IMR-90 (cell line): ENCODE measurements around the gene PTPN5. TPM values are rescaled to one million over a fixed set of nuclear protein-coding genes. Genes with fewer than 3 reads are reported as not detected.

ENCODE experiments used
- ATAC-seq: fragments of 200-7000 bp; cut with Tn5 transposase; 2 replicates; pipeline ENCODE4 v1.9.1; 2020; ENCODE audit warnings: low read depth, mild to moderate bottlenecking, moderate library complexity
- BruUV-seq: library from RNA; stranded (reverse); fragments of 400-500 nt; replicated peaks from 2 replicates; lab custom pipeline; 2021; lab: Mats Ljungman, UMichigan
- CTCF ChIA-PET: fragments of 300-600 bp; formaldehyde crosslinking; extraction: SDS; loops from one replicate; lab custom pipeline; 2021; ENCODE audit warnings: antibody characterized with exemption; lab: Yijun Ruan, JAX
- POLR2A ChIA-PET: fragments of 300-600 bp; sonication (Branson Sonifier 250); formaldehyde crosslinking; loops from one replicate; lab custom pipeline; 2022; ENCODE audit warnings: antibody characterized with exemption; ENCODE audit not compliant: unreplicated experiment; lab: Charles Lee
- DNase-seq: peaks from one replicate; pipeline ENCODE4 v3.0.0; 2013
- H2AFZ ChIP-seq: replicated peaks from 2 replicates; pipeline ENCODE3; 2013; ENCODE audit warnings: low read length, mild to moderate bottlenecking; ENCODE audit not compliant: poor library complexity
- H2AK5ac ChIP-seq: 2 replicates; pipeline ENCODE4 v1.6.1; 2013; ENCODE audit warnings: low read depth, low read length, inconsistent platforms
- H2AK9ac ChIP-seq: replicated peaks from 2 replicates; pipeline ENCODE3; 2013; ENCODE audit warnings: mild to moderate bottlenecking, low read depth, low read length, moderate library complexity; ENCODE audit not compliant: poor library complexity
- H2BK120ac ChIP-seq: 2 replicates; pipeline ENCODE4 v1.6.1; 2013; ENCODE audit warnings: low read depth, low read length, inconsistent platforms
- H2BK15ac ChIP-seq: 3 replicates; pipeline ENCODE4 v1.6.1; 2013; ENCODE audit warnings: low read depth, low read length, inconsistent platforms
- H2BK20ac ChIP-seq: 2 replicates; pipeline ENCODE4 v1.6.1; 2013; ENCODE audit warnings: low read depth, mild to moderate bottlenecking, inconsistent platforms, low read length, moderate library complexity
- H2BK5ac ChIP-seq: 2 replicates; pipeline ENCODE4 v1.6.1; 2013; ENCODE audit warnings: mild to moderate bottlenecking, low read depth, low read length, inconsistent platforms; ENCODE audit not compliant: poor library complexity, severe bottlenecking
- H3K14ac ChIP-seq: replicated peaks from 2 replicates; pipeline ENCODE4 v1.6.1; 2013; ENCODE audit warnings: low read depth, low read length, inconsistent platforms
- H3K18ac ChIP-seq: 2 replicates; pipeline ENCODE4 v1.6.1; 2013; ENCODE audit warnings: low read depth, low read length, control low read depth
- H3K23ac ChIP-seq: 2 replicates; pipeline ENCODE4 v1.6.1; 2013; ENCODE audit warnings: low read depth, low read length, inconsistent platforms
- H3K27ac ChIP-seq: 2 replicates; pipeline ENCODE4 v1.5.1; 2013; ENCODE audit warnings: mild to moderate bottlenecking, control low read depth, low read length; ENCODE audit not compliant: insufficient read depth
- H3K27me3 ChIP-seq: 2 replicates; pipeline ENCODE4 v1.6.1; 2013; ENCODE audit warnings: low read length; ENCODE audit not compliant: control insufficient read depth, insufficient read depth
- H3K36me3 ChIP-seq: 2 replicates; pipeline ENCODE4 v1.6.1; 2013; ENCODE audit warnings: low read length, mixed read lengths; ENCODE audit not compliant: control insufficient read depth, insufficient read depth
- H3K4ac ChIP-seq: 2 replicates; pipeline ENCODE4 v1.6.1; 2013; ENCODE audit warnings: low read depth, low read length, inconsistent platforms
- H3K4me1 ChIP-seq: 2 replicates; pipeline ENCODE4 v1.6.1; 2013; ENCODE audit warnings: low read length, mixed read lengths; ENCODE audit not compliant: control insufficient read depth, insufficient read depth
- H3K4me2 ChIP-seq: 2 replicates; pipeline ENCODE4 v1.6.1; 2013; ENCODE audit warnings: low read depth, mild to moderate bottlenecking, control low read depth, low read length, moderate library complexity
- H3K4me3 ChIP-seq: 2 replicates; pipeline ENCODE4 v1.5.1; 2013; ENCODE audit warnings: low read depth, mild to moderate bottlenecking, control low read depth, low read length, moderate library complexity; ENCODE audit not compliant: insufficient read depth
- H3K56ac ChIP-seq: 2 replicates; pipeline ENCODE4 v1.6.1; 2013; ENCODE audit warnings: low read length, inconsistent platforms; ENCODE audit not compliant: insufficient read depth; ENCODE audit errors: extremely low read depth
- H3K79me1 ChIP-seq, 2 experiments: 2 replicates each; pipeline ENCODE4 v1.6.1; 2013; ENCODE audit warnings: low read length in 2 of 2, inconsistent platforms in 1 of 2, low read depth in 1 of 2
- H3K9ac ChIP-seq: 2 replicates; pipeline ENCODE4 v1.6.1; 2013; ENCODE audit warnings: low read depth, low read length, control low read depth
- H3K9me1 ChIP-seq: 2 replicates; pipeline ENCODE4 v1.6.1; 2013; ENCODE audit warnings: low read length, inconsistent platforms; ENCODE audit not compliant: insufficient read depth
- H3K9me3 ChIP-seq: 2 replicates; pipeline ENCODE4 v1.6.1; 2013; ENCODE audit warnings: low read length; ENCODE audit not compliant: control insufficient read depth, insufficient read depth
- H4K20me1 ChIP-seq: 2 replicates; pipeline ENCODE4 v1.6.1; 2013; ENCODE audit warnings: low read length, inconsistent platforms; ENCODE audit not compliant: insufficient read depth
- H4K5ac ChIP-seq: 2 replicates; pipeline ENCODE4 v1.6.1; 2013; ENCODE audit warnings: mild to moderate bottlenecking, low read depth, low read length, control low read depth
- H4K8ac ChIP-seq, 2 experiments: 2 replicates each; pipeline ENCODE4 v1.6.1; 2013; ENCODE audit warnings: low read depth in 2 of 2, low read length in 2 of 2, control low read depth in 1 of 2, inconsistent platforms in 1 of 2
- H4K91ac ChIP-seq: 2 replicates; pipeline ENCODE4 v1.6.1; 2013; ENCODE audit warnings: low read depth, low read length, inconsistent platforms; ENCODE audit not compliant: insufficient read depth
- CHD1 ChIP-seq: IDR thresholded peaks from 2 replicates; pipeline ENCODE4 v1.6.1; 2012; ENCODE audit warnings: low read depth, low read length, improper control_type of control experiment
- MAFK ChIP-seq: IDR thresholded peaks from 2 replicates; pipeline ENCODE4 v1.6.1; 2012; ENCODE audit warnings: low read depth, low read length, improper control_type of control experiment
- SMC3 ChIP-seq: fragments of 150-350 bp; IDR thresholded peaks from 2 replicates; pipeline ENCODE4 v1.6.1; 2016; ENCODE audit warnings: low read depth, mild to moderate bottlenecking, antibody characterized with exemption, low read length, moderate library complexity
- WGBS, 2 experiments: methylation state at CpG; one replicate each; pipeline versions ENCODE4 v1.1.5 to v1.1.7; 2013; ENCODE audit warnings: missing lambda C conversion rate in 2 of 2; ENCODE audit not compliant: insufficient read length in 1 of 2; ENCODE audit errors: extremely low coverage in 2 of 2; 5-methylcytosine and 5-hydroxymethylcytosine counted together
- dilution Hi-C: fragments of 300-500 bp; cut with HindIII; formaldehyde crosslinking; loops from one replicate; pipeline ENCODE4 v1.14.3; 2018; ENCODE audit warnings: low sequenced_read_pairs; ENCODE audit not compliant: unreplicated experiment
- in situ Hi-C: fragments of 300-500 bp; cut with MboI; formaldehyde crosslinking; loops from 3 replicates; pipeline ENCODE4 v1.14.3; 2019; ENCODE audit warnings: low sequenced_read_pairs, inconsistent platforms, mixed read lengths
- intact Hi-C: fragments of 100-400 bp; cut with micrococcal nuclease; formaldehyde crosslinking; loops from 2 replicates; pipeline ENCODE4 v1.10.0; 2022
- polyA plus RNA-seq, 3 experiments: library from polyadenylated mRNA; depleted of rRNA; stranded (reverse); fragments of >200 nt; gene quantifications; 2 replicates each; pipeline ENCODE4 v1.2.3, GENCODE V29; 2012; ENCODE audit warnings: low replicate concordance in 1 of 3
- total RNA-seq: library from RNA; depleted of rRNA; stranded (reverse); fragments of >200 nt; gene quantifications from 2 replicates; pipeline ENCODE4 v1.2.3, GENCODE V29; 2012

The PTPN5 gene
- total and polyA plus RNA-seq, 2 of the 4 experiments (the other 2 are of a cell fraction): not detected

DNA sequence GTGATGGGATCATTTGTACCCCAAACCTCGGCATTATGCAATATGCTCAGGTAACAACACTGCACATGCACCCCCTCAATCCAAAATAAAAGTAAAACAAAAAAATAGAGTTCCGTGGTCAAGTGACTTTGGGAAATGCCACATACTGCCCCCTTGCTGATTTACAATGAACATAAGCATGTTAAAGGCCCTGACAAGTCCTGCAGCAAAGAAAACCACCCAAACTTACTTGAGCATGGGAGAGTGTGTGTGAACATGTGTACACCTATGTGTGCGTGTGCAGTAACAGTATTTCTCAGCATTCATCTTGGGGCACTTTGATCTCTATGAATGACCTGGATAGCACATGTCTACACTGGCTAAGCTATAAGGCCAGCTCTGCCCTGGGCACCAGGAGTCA, 49.8 kb downstream of the PTPN5 start:
- no peaks in the 10 kb centered on the region for H4K20me1 ChIP-seq
- no peak overlapping the region for H3K9ac ChIP-seq
- dilution Hi-C loops (no loop called here), intact Hi-C loops (no loop called here), in situ Hi-C loops (loop anchor here (25.0 kb wide), 1 partner anchor 204 kb away; the partner anchor contains the start of gene TSG101)
- H2AFZ ChIP-seq: no peak overlapping the region
- no peak overlapping the region for H2AK5ac ChIP-seq
- no peak overlapping the region for H2BK5ac ChIP-seq
- H4K5ac ChIP-seq: no peak overlapping the region
- no peak overlapping the region for H2BK20ac ChIP-seq
- no peak overlapping the region for H3K4me3 ChIP-seq
- H3K18ac ChIP-seq: no peak overlapping the region
- DNase-seq: no peak
- no peak overlapping the region for H3K56ac ChIP-seq
- no peak overlapping the region for H4K91ac ChIP-seq
- no peak overlapping the region for H3K27ac ChIP-seq
- H3K9me3 ChIP-seq: no peaks in the 10 kb centered on the region
- ATAC-seq: no peak
- no peak for TF ChIP-seq CHD1
- no peak for TF ChIP-seq MAFK
- no peak for TF ChIP-seq SMC3
- no peak overlapping the region for H3K23ac ChIP-seq
- no peak overlapping the region for H4K8ac ChIP-seq
- no peaks in the 10 kb centered on the region for H3K36me3 ChIP-seq
- CTCF ChIA-PET: no interaction called here
- no peaks in the 10 kb centered on the region for H3K4me1 ChIP-seq
- no TSS peak for BruUV-seq
- H3K27me3 ChIP-seq: peaks cover 11% of the 10 kb centered on the region
- no peaks in the 10 kb centered on the region for H3K79me1 ChIP-seq
- H3K9me1 ChIP-seq: no peaks in the 10 kb centered on the region
- no peak overlapping the region for H3K14ac ChIP-seq
- WGBS, 2 experiments: no CpG with 5 or more reads among the region's 3 CpGs
- H3K4ac ChIP-seq: no peak overlapping the region
- H3K4me2 ChIP-seq: no peak overlapping the region
- H2BK15ac ChIP-seq: no peak overlapping the region
- no peak overlapping the region for H2BK120ac ChIP-seq
- POLR2A ChIA-PET: no interaction called here
- no peak overlapping the region for H2AK9ac ChIP-seq
